Rectal smooth muscle tissue (tissue), 1 donor: ENCODE data around the gene SIGLEC10.

ENCODE experiments used
- H3K27ac ChIP-seq: one replicate; pipeline ENCODE4 v1.7.0; 2013; ENCODE audit warnings: low read depth, low read length, inconsistent platforms
- H3K27me3 ChIP-seq: one replicate; pipeline ENCODE4 v1.7.0; 2013; ENCODE audit warnings: low read length; ENCODE audit not compliant: control insufficient read depth, insufficient read depth
- H3K36me3 ChIP-seq: one replicate; pipeline ENCODE4 v1.7.0; 2013; ENCODE audit warnings: low read length; ENCODE audit not compliant: control insufficient read depth, insufficient read depth
- H3K4me1 ChIP-seq: one replicate; pipeline ENCODE4 v1.7.0; 2013; ENCODE audit warnings: low read length; ENCODE audit not compliant: control insufficient read depth, insufficient read depth
- H3K4me3 ChIP-seq: one replicate; pipeline ENCODE4 v1.7.0; 2013; ENCODE audit warnings: low read length
- H3K9ac ChIP-seq: one replicate; pipeline ENCODE4 v1.7.0; 2013; ENCODE audit warnings: low read length

Gene SIGLEC10

DNA sequence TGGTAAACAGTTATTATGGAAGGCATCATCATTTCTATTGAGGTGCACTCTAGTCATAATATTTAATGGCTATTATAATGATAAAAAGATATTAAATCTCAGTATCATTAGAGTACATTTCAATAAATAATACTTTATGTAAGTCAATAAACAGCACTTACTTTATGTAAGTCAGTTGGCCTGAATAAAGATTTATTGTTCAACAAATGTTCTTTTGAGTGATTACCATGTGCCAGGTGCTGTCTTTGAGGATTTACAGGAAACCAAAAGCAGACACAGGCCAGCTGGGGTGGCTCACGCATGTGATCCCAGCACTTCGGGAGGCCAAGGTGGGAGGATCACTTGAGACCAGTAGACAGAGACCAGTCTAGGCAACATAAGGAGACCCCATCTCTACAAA lies 40.0 kb downstream of the SIGLEC10 start:
- no peaks in the 10 kb centered on the region for H3K27me3 ChIP-seq
- no peaks in the 10 kb centered on the region for H3K4me1 ChIP-seq
- H3K9ac ChIP-seq = no peak overlapping the region
- no peak overlapping the region for H3K4me3 ChIP-seq
- H3K27ac ChIP-seq = no peak overlapping the region
- H3K36me3 ChIP-seq = no peaks in the 10 kb centered on the region

DNA sequence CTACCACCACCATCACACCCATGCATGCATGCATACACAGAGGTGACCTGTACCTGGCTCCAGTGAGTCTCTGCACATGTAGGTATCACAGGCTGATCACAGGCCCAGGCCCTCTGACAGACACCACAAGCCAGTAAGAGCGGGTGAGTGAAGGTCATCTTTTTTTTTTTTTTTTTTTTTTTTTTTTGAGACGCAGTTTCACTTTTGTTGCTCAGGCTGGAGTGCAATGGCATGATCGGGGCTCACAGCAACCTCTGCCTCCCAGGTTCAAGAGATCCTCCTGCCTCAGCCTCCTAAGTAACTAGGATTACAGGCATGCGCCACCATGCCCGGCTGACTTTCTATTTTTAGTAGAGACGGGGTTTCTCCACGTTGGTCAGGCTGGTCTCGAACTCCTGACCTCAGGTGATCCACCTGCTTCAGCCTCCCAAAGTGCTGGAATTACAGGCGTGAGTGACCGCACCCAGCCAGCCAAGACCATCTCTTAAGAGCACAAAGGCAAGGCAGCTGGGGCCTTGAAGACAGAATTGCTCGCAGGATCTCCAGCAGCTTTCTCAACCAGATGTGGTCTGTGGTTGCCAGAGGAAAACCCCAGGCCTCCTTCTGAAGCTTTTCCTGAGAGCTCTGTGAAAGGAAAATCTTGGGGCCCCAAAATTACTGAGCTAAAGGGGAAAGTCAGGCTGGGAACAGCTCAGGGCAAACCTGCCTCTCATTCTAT lies 41.8 kb downstream of the SIGLEC10 start:
- Histone ChIP-seq H3K36me3 (no peaks in the 10 kb centered on the region), H3K9ac (no peak overlapping the region), H3K27ac (no peak overlapping the region), H3K4me3 (no peak overlapping the region), H3K4me1 (no peaks in the 10 kb centered on the region), H3K27me3 (no peaks in the 10 kb centered on the region)

DNA sequence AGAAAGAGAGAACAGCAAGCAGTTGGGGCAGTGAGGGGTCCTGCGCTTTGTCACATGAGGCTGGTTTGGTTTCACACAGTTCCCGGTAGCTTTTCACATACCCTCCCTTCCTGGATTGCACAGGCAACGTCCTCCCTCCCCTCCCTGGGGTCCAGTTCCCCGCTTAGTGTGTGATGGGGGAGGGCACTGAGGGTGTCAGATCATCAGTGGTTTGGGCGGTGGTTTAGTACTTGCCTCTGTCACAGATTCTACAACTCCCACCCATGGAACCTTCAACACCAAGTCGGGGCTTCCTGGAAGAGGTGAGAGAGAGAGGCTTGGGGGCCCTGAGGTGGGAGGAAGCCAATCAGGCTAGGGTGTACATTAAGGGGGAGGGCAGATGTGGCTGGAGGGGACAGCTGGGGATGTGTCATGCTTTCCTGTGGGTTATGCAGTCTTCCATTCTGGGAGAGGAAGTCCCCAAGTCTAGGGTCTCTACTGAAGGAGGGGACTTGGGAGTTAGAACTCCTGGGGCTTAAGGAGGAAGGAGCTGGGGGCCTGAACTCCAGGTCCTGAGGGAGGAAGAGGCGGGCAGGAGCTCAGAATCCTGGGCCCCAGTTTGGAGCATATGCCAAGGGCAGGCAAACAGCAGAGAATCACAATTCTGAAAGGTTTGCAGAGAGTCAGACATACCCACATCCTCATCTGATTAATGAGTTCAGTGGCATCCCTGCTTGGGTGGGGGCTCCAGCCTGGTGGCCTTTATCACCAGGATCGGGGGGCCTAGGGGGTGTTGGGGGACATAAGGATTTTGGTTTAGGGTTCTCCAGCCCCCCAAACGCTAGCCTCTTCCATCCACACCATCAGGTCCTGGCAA lies 44.6 kb downstream of the SIGLEC10 start, which contains the start of gene NKG7:
Gene NKG7, minus strand, starts transcription at position 6 of the 856 bp plus-strand sequence. CDS start 119 bp downstream, outside the sequence.
- no peak within 1 kb of the TSS for H3K27ac ChIP-seq
- H3K9ac ChIP-seq = no peak within 1 kb of the TSS
- no peaks in the 10 kb centered on the region for H3K4me1 ChIP-seq
- no peaks in the 10 kb centered on the region for H3K27me3 ChIP-seq
- no peaks in the 10 kb centered on the region for H3K36me3 ChIP-seq
- peak within 1 kb of the TSS; percentile 2 for H3K4me3 ChIP-seq

DNA sequence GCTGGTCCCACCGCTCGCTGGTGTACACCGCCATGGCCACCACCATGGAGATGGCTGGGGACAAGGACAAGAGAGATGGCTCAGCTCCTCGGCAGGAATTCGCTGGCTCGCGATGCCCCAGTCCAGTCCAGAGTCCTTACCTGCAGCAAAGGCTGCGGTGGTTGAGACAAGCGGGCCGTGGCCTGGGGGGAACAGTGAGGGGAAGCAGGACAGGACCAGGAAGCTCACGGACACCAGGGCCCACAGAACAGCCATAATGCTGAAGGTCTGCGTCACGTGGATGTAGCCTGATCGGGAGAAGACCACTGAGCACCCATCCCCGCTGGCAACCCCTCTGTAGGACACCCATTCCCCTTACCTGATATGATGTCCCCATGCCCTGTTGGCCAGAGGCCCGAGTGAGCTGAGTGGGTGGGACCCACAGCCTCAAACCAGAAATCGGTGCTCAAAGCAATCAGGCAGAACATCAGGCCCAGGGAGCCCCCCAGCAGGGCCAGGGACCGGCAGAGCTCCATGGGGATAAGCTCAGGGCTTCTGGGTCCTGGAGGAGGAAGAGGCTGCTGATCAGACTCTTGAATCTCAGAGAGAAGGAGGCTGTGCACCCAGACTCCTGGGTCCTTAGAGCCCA lies 45.3 kb downstream of the SIGLEC10 start:
- Histone ChIP-seq H3K36me3 (no peaks in the 10 kb centered on the region), H3K4me1 (no peaks in the 10 kb centered on the region), H3K27ac (no peak overlapping the region), H3K27me3 (no peaks in the 10 kb centered on the region), H3K4me3 (peak overlapping the region; percentile 2), H3K9ac (no peak overlapping the region)

DNA sequence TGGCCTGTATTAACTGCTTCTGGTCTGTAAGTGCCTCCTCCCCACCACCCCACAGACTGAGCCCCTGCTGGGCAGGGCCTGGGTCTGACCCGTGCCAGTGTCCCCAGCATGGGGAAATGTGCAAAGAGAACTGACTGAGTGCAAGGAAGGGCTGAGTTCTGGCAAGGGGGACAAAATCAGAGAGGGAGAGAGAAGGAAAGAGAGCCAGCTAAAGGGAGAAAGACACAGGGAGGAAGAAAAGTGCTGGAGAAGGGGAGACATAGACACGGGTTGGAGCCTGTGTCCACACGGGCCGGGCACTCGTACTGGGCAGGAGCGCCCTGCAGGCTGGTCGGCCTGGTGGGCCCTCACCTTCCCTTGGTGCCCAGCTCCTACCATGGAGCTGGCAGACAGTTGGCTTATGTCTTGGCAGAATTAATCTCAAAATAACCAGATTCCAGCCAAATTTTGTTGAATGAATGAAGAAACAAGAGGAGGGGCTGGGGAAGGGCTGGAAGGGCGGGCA lies 46.2 kb downstream of the SIGLEC10 start:
- Histone ChIP-seq H3K27me3 (no peaks in the 10 kb centered on the region), H3K9ac (no peak overlapping the region), H3K4me3 (no peak overlapping the region), H3K4me1 (peaks cover 3% of the 10 kb centered on the region), H3K36me3 (no peaks in the 10 kb centered on the region), H3K27ac (no peak overlapping the region)

DNA sequence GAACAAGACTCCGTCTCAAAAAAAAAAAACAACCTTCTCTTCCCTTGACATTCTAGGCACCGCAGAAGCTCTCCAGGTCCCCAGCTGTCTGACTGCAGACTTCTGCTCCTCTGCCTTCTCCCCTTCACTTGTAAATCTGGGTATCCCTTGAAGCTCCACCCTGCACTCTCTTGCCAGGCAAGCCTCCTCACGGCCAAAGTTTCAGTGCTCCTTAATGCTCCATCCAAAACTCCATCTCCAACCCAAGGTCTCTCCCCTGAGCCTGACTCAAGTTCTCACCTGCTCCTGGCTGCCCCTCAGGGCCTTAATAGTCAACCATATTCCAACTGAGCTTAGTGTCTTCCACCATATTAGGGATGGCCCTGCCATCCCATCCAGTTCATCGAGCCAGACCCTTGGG lies 47.2 kb downstream of the SIGLEC10 start:
- no peak overlapping the region for H3K4me3 ChIP-seq
- peaks cover 8% of the 10 kb centered on the region for H3K4me1 ChIP-seq
- H3K27me3 ChIP-seq = no peaks in the 10 kb centered on the region
- H3K36me3 ChIP-seq = no peaks in the 10 kb centered on the region
- no peak overlapping the region for H3K27ac ChIP-seq
- H3K9ac ChIP-seq = no peak overlapping the region

DNA sequence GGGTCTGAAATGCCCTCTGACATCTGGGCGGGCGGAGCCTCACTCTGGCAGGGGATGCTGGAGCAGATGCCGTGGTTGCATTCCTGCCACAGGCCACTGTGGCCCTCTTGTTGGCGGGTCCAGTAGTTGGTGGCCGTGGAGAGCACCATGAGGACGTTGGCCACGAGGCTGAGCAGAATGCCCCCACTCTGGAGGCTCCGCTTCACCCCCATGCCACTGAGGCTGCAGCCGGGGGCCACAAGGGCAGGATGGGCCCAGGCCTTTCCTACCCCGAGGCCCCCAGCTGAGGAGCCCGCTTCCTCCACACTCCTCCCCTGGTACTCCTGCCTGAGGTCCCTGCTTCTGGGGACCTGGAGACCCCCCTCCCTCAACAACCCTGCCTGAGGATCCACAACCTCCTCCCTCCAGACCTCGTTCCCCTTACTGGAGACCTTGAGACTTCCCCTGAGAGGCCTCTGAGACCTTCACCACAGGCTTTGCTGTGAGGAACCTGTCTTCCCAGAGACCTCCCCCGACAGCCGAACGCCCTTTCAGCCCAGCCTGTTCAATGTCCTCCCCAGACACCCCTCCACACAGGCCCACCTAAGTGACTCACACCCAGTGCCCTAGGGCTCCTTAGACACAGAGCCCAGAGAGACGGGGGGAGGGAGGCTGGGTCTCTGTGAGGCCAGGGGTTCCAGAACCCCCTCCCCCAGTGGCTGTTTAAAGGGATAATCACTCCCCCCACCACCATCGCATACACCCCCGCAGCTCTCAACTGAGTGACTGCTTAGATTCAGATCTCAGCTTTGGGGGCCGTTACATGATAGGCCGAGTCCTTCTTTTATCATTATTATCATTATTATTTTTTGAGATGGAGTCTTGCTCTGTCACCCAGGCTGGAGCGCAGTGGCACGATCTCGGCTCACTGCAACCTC lies 48.8 kb downstream of the SIGLEC10 start, which contains the start of gene CLDND2:
Gene CLDND2, minus strand, starts transcription at position 638 of the 917 bp plus-strand sequence. Its CDS starts 426 bp downstream, at position 212.
- Histone ChIP-seq H3K27me3 (no peaks in the 10 kb centered on the region), H3K27ac (peak within 1 kb of the TSS; percentile 77), H3K4me3 (peak within 1 kb of the TSS; percentile 88), H3K36me3 (no peaks in the 10 kb centered on the region), H3K9ac (peak within 1 kb of the TSS; percentile 68), H3K4me1 (peaks cover 13% of the 10 kb centered on the region)

DNA sequence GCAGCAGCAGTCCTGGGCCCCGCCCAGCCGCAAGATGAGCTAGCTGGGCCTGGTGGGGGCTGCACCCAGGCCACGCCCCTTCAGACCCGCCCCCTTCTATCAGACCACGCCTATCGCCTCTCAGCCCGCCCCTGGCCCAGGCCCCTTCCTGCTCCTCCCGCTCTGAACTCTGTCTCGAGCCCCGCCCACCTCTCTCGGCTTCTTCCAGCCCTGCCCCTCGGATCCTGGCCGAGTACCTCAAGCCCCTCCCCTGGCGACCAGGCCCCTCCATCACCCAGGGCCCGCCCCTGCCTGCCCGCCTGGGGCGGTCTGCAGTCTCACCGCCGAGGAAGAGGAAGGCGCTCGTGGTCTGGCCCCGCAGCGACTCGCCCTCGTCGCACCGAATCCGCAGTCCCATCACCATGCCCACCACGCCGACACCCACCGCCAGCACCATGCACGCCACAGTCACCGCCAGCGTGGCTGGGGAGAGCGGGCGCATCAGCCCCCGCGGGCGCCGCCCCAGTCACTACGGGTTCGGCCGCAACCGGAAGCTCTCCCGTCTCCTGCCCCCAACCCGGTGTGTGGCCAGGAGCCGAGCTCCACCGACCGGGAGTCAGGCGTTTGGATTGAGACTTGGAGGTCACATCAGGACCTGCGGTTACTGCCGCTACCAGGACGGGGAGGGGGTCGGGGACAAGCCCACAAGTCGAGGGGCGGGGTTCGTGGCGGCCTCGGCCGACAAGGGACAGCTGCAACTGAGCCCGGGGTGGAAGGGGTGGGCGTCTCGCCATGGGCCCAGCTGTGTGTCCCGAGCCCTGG lies 49.7 kb downstream of the SIGLEC10 start:
- H3K27ac ChIP-seq = peak overlapping the region; percentile 99
- H3K9ac ChIP-seq = peak overlapping the region; percentile 96
- no peaks in the 10 kb centered on the region for H3K27me3 ChIP-seq
- no peaks in the 10 kb centered on the region for H3K36me3 ChIP-seq
- H3K4me1 ChIP-seq = peaks cover 13% of the 10 kb centered on the region
- peak overlapping the region; percentile 98 for H3K4me3 ChIP-seq

DNA sequence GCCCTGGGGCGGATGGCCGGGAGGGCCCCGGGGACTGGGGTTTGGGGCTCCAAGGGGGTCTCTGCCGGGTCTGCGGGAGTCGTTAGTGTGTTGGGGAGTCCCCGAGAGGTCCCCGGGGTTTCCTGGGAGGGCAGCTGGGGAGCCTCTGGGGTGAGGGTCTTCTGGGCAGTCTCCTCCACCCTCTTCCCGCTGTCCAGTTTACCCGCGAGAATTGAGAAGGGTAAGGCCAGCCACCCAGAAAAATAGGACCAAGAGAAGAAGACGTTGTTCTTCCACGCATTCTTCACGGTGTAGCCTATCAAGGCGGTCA lies 50.2 kb downstream of the SIGLEC10 start:
- Histone ChIP-seq H3K4me3 (peak overlapping the region; percentile 98), H3K4me1 (peaks cover 13% of the 10 kb centered on the region), H3K9ac (peak overlapping the region; percentile 96), H3K27me3 (no peaks in the 10 kb centered on the region), H3K27ac (peak overlapping the region; percentile 99), H3K36me3 (no peaks in the 10 kb centered on the region)

DNA sequence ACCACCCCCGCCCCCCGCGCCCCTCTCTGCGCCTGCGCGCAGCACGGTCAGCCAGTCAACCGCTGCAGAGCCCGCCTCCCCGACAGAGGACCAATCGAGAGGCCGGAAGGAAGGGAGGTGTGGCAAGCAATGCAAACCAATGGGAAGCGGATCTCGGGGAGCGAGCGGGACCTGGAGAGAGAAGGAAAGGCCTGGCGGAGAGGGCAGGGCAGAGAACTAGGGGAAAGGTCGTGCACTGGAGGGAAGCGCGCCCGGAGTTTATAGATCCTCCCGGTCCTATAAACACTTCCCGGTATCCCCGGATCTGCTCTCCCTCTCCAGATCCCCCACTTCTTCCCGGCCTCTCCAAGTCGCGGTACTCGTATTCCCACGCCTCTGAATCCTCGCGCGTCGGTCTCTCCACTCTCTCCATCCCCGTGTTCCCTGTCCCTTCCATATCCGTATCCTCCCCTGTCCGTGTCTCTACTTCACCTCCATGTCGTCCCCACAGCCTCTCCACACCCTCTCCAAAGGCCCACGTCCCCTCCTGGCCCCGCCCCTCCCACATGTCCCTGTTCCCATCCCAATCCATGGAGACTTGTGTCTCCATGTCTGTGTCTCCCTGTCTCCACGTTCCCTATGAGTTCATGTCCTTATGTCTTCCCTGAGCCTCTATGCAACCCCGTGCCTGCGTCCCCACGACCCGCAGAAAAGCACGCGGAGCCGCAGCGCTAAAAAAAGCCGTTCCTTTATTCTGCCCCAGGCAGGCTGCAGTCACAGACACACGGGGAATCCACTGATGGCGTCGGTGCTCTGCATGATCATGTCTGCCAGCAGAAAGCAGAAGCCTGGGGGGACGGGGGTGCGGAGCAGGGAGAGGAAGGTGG lies 50.8 kb downstream of the SIGLEC10 start:
- peak overlapping the region; percentile 96 for H3K9ac ChIP-seq
- peaks cover 13% of the 10 kb centered on the region for H3K4me1 ChIP-seq
- H3K27me3 ChIP-seq = no peaks in the 10 kb centered on the region
- H3K36me3 ChIP-seq = no peaks in the 10 kb centered on the region
- peak overlapping the region; percentile 99 for H3K27ac ChIP-seq
- peak overlapping the region; percentile 98 for H3K4me3 ChIP-seq
